Caki2 (cell line): Measurements from ENCODE around the gene STK17B. TPM values are rescaled to one million over a fixed set of nuclear protein-coding genes. Genes with fewer than 3 reads are reported as not detected.
"Not testable (repeated sequence)": the region's sequence is repeated elsewhere in the genome, so short reads cannot be mapped to it uniquely, and the experiment has no call there.

Experiments used
- DNase-seq: peaks from one replicate; pipeline ENCODE4 v3.0.0-alpha.2; 2015; ENCODE audit warnings: low read depth
- in situ Hi-C: cut with HindIII; loops from 2 replicates; pipeline ENCODE4 v1.10.0; 2016; ENCODE audit warnings: low sequenced_read_pairs, low pct_unique_long_range_greater_than_20kb, mixed read lengths
- total RNA-seq: library from RNA; depleted of rRNA; stranded (reverse); fragments of >200 nt; shearing (Covaris generic); gene quantifications from 2 replicates; pipeline ENCODE4 v1.2.3, GENCODE V29; 2014; ENCODE audit warnings: low replicate concordance; rRNA removed

Gene STK17B
- total RNA-seq, 1 experiment from 2014 or later = 12.2 TPM

- in situ Hi-C loops = no loop called here
- no peak for DNase-seq
Measured at GRCh38 chr2:196096982-196097745, 74.2 kb downstream of the STK17B start.

- no peak for DNase-seq
- in situ Hi-C loops = no loop called here
Measured at GRCh38 chr2:196096264-196096663, 75.1 kb downstream of the STK17B start.

- in situ Hi-C loops = not testable (repeated sequence)
Measured at GRCh38 chr2:196089448-196089847, 81.9 kb downstream of the STK17B start.

DNA sequence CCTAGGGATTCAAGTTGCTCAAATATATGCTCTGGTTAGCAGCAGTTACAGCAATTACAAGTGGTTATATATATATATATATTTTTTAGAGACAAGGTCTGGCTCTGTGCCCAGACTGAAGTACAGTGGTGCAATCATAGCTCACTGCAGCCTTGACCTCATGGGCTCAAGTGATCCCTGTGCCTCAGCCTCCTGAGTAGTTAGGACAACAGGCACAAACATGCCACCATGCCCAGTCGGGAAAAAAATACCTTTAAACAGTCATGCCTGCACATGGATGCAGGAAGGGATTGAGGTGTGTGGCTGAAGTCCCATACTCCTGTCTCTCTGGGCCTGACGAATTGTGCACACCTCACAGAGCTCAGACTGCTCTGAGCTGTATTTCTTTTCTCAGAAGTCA is 83.2 kb downstream of the STK17B start:
- in situ Hi-C loops = no loop called here
- DNase-seq = no peak

More at GRCh38 chr2:196089448-196089847, 81.9 kb downstream of the STK17B start:
- not testable (repeated sequence) for DNase-seq

DNA sequence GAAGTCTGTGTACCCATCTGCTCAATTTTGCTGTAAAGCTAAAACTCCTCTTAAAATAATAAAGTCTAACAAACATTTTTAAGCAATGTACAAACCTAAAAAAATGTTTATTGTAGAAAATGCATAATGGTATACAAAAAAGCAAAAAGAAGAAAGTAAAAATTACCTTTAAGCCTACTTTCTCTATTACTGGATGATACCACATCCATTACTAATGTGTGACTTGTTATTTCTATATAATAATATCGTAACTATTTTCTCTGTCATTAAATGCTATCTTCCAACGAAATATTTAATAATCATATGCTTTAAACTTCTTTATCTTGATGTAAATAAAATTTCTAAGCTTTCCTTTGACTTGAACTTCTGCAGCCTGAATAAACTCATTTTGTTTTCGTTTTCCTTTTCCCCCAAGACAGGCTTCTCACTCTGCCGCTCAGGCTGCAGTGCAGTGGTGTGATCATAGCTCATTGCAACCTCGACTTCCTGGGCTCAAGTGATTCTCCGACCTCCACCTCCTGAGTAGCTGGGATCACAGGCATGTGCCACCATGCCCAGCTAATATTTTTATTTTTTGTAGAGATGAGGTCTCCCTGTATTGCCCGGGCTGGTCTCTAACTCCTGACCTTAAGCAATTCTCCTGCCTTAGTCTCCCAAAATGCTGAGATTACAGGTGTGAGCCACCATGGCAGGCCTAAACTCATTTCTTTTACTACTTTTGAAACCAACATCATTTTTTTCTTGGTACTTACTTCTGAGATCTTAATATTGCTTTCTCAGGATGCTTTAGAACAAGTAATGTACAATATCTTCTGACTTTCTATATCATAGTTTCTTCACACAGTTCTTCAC is 84.6 kb downstream of the STK17B start:
- in situ Hi-C loops = no loop called here
- no peak for DNase-seq

DNA sequence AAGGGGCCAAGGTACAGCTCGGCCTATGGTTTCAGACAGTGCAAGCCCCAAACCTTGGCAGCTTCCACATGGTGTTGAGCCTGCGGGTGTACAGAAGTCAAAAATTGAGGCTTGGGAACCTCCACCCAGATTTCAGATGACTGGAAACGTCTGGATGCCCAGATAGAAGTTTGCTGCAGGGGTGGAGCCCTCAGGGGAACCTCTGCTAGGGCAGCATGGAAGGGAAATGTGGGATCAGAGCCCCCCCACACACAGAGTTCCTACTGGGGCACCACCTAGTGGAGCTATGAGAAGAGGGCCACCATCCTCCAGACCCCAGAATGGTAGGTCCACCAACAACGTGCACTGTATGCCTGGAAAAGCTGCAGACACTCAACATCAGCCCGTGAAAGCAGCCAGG is 87.8 kb downstream of the STK17B start:
- in situ Hi-C loops = no loop called here
- no peak for DNase-seq

Other genes with a start within 250 kb of the STK17B start
- gene DNAH7, start 102.7 kb downstream of the STK17B start, total RNA-seq = 0.14 TPM in 1 of 2 replicates, not detected in the other